Daoy (cell line): ENCODE data around the gene SETD5. TPM values are rescaled to one million over a fixed set of nuclear protein-coding genes. Genes with fewer than 3 reads are reported as not detected.

Experiments
- DNase-seq: peaks from one replicate; pipeline ENCODE4 v3.0.0-alpha.2; 2015; ENCODE audit warnings: low read depth
- total RNA-seq: library from RNA; depleted of rRNA; stranded (reverse); fragments of >200 nt; shearing (Covaris generic); gene quantifications from 2 replicates; pipeline ENCODE4 v1.2.3, GENCODE V29; 2014; rRNA removed

Gene SETD5
- total RNA-seq, result 24.5 TPM in 2 replicates

- DNase-seq, result peak; percentile 96
These were observed at the start of gene SETD5 for GRCh38 chr3:9397332-9397905. TSS of gene SETD5 (plus strand) at chr3:9397615. CDS start at chr3:9428939, 31,324 bp downstream.

GRCh38 chr3:9347887-9348286 lies 49.5 kb upstream of the SETD5 start:
- peak; percentile 19 for DNase-seq

GRCh38 chr3:9349321-9350117 lies 47.9 kb upstream of the SETD5 start:
- DNase-seq, result peak; percentile 75

GRCh38 chr3:9351709-9352126 lies 45.7 kb upstream of the SETD5 start:
- no peak for DNase-seq

GRCh38 chr3:9352917-9353752 lies 44.3 kb upstream of the SETD5 start:
- peak; percentile 51 for DNase-seq

- no peak for DNase-seq
These were observed 35.6 kb upstream of the SETD5 start for GRCh38 chr3:9361691-9362388.

- DNase-seq, result peak; percentile 95
These were observed 34.5 kb upstream of the SETD5 start, which contains the start of gene THUMPD3 for GRCh38 chr3:9362731-9363530. TSS of gene THUMPD3 (plus strand) at chr3:9363054. CDS start at chr3:9365069, 2,015 bp downstream.

- DNase-seq, result no peak
These were observed 27.9 kb upstream of the SETD5 start for GRCh38 chr3:9369508-9369907.

- no peak for DNase-seq
These were observed 23.9 kb upstream of the SETD5 start for GRCh38 chr3:9373465-9373864.

GRCh38 chr3:9377981-9378380 lies 19.4 kb upstream of the SETD5 start:
- DNase-seq, result no peak

- DNase-seq, result no peak
These were observed 18.1 kb upstream of the SETD5 start for GRCh38 chr3:9379327-9379726.

- no peak for DNase-seq
These were observed 17.4 kb upstream of the SETD5 start for GRCh38 chr3:9380014-9380413.

- DNase-seq, result no peak
These were observed 13.1 kb upstream of the SETD5 start for GRCh38 chr3:9384141-9384828.

GRCh38 chr3:9385187-9386077 lies 12.0 kb upstream of the SETD5 start:
- DNase-seq, result no peak

GRCh38 chr3:9386078-9386459 lies 11.3 kb upstream of the SETD5 start:
- DNase-seq, result no peak

GRCh38 chr3:9386501-9387321 lies 10.7 kb upstream of the SETD5 start:
- no peak for DNase-seq

- DNase-seq, result no peak
These were observed 10.1 kb upstream of the SETD5 start for GRCh38 chr3:9387322-9387655.

GRCh38 chr3:9388142-9388541 lies 9.3 kb upstream of the SETD5 start:
- no peak for DNase-seq
